Erythroblast (primary cell): ENCODE measurements around the gene ULK4.

Source experiments
- GATA1 ChIP-seq: IDR thresholded peaks from 2 replicates; pipeline ENCODE4 v1.6.1; 2011; ENCODE audit warnings: low read depth, mild to moderate bottlenecking, control low read depth, low read length, moderate library complexity
- POLR2A ChIP-seq: IDR thresholded peaks from 2 replicates; pipeline ENCODE4 v1.6.1; 2011; ENCODE audit warnings: mild to moderate bottlenecking, low read length

DNA sequence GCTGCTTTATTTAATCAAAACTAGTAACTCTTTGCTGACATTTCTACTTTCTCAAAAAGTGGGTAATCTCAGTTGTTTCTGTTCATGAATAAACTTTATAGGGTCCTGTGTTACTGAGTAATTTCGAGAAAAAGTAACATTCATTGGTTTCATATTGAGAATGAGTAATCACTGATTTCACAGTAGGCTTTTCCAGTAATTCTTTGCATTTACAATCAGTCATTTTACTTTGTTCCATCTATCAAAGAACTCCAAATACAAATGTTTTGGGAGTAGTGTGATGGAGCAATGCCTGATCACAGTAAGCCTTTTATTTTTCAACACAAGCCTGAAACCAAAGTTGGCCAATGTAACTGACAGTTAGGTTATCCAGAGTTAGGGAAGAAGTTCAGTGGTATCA, 353.6 kb downstream of the ULK4 start:
- no peak for TF ChIP-seq POLR2A
- no peak for TF ChIP-seq GATA1
